GM18505 (cell line): ENCODE measurements around the gene OR7G3.

ENCODE experiments used
- ATAC-seq: cut with Tn5 transposase; IDR thresholded peaks from one replicate; pipeline ENCODE4 v1.9.1; 2021; ENCODE audit not compliant: unreplicated experiment
- POLR2A ChIP-seq: IDR thresholded peaks from 4 replicates; pipeline ENCODE4 v1.6.1; 2011; ENCODE audit warnings: borderline replicate concordance; ENCODE audit not compliant: insufficient read depth, insufficient read length; ENCODE audit errors: extremely low read depth

The OR7G3 gene

DNA sequence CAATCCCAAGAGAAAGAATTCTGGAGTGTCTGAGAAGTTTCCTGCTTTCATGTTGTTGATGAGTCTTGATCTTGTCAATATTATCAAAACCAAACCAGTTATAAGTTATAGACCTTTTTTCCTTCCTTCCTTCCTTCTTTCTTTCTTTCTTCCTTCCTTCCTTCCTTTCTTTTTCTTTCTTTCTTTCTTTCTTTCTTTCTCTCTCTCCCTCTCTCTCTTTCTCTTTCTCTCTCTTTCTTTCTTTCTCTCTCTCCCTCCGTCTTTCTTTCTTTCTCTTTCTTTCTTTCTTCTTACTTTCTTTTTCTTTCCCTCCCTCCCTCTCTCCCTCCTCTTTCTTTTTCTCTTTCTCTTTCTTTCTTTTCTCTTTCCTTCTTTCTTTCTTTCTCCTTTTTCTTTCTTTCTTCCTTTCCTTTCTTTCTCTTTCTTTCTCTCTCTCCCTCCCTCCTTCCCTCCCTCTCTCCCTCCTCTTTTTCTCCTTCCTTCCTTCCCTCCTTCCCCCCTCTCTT is at the start of gene OR7G3:
TSS of gene OR7G3 (minus strand) at position 51 of the 506 bp plus-strand sequence. CDS start at position 51, 0 bp downstream.
- no peak for ATAC-seq
- no peak for TF ChIP-seq POLR2A

DNA sequence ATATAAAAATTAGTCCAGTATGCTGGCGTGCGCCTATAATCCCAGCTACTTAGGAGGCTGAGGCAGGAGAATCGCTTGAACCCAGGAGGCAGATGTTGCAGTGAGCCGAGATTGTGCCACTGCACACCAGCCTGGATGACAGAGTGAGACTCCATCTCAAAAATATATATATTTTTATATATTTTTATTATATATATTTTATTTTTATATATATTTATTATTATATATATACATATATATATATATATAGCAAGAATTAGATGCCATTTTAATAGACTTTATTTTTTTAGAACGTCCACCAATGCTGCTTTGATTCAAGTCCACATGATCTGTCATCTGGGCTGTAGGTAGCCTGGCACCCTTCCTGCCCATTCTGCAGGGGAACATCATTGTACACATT is 48.6 kb upstream of the OR7G3 start:
- no peak for ATAC-seq
- TF ChIP-seq POLR2A: no peak

DNA sequence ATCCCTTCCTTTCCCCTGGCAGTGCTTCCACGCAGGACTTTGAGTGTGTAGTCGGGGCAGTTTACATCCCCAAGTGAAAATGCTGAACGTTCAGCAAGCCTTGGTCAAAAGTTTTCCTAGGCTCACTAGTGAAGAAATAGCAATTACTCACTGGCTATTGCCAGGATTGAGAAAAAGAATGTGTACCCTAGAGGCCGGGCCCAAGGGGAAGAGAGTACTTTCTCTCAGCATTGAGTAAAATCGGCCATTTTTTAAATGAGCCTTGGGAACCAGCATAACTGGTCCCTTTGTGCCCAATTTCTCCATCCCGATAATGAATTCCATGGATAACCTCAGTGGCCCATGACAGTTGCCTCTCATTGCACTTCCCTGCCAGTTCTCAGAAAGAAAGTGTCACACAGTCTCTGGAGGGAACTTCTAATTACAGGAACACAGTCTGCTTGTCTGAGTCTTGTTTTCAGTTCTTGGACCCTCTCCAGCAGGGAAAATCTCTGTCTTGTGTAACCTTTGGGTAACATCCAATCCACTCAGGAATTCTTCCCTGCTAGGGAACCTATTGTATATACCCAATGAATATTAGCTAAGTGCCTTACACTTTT is 44.7 kb upstream of the OR7G3 start:
- ATAC-seq: no peak
- no peak for TF ChIP-seq POLR2A

GRCh38 chr19:9166846-9167245 is 40.1 kb upstream of the OR7G3 start:
- no peak for TF ChIP-seq POLR2A
- ATAC-seq: no peak

- ATAC-seq: no peak
- no peak for TF ChIP-seq POLR2A
Measured at GRCh38 chr19:9165261-9165660, 38.5 kb upstream of the OR7G3 start.

GRCh38 chr19:9161427-9161826 is 34.7 kb upstream of the OR7G3 start:
- no peak for ATAC-seq

DNA sequence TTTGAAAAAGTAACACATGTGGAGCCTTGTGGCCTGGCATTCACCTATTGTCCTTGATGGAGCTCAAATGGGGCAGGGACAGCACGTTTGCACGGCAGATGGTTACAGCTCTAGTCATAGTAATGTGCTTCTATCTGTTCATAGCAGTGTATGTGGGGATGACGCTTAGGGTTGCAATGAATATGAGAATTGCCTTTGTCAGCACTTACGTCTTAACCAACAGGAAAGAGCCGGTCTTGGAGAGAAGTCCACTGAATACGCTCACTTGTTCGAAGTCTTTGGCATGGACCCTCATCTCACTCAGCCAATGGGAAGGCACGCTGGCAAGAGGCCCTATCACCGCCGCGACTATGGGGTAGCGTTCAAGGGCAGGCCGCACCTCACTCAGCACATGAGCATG is 33.1 kb upstream of the OR7G3 start:
- TF ChIP-seq POLR2A: no peak
- ATAC-seq: no peak

More at GRCh38 chr19:9161427-9161826, 34.7 kb upstream of the OR7G3 start:
- TF ChIP-seq POLR2A: no peak

DNA sequence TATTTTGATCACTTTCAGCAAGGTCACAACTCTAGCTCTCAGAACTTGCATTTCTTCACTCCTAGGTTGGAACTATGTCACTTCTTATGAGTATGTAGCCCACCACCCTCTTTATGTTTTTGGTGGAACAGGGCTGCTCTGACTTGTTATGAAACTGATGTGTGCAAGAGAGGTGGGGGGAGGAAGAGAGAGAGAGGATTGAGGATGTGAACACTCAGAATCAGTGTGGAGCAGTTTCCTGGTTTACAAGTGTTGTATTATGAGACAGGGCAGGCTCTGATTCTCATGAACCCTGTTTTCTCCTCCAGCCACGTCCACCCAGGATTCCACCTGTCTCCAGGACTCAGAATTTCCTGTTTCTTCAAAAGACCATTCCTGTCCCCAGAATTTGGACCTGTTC is 29.6 kb upstream of the OR7G3 start:
- ATAC-seq: no peak
- TF ChIP-seq POLR2A: no peak

DNA sequence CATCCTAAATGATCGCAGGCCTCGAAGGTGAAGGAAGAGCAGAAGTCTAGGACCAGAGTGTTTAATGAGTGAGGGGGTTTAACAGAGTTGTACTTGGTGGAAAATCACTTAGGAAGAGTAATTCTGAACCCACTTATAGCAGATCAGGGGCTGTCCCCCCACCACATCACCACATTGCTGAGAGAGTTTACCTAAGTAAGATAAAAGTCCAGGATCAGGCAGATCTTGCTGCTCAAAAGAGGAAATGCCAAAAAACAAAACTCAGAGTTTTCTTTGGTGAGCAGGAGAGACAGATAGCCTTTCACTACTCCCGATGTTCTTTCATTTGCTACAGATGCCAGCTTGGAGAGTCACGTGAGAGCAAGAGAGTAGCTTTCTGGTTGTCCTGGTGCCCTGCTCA is 28.8 kb upstream of the OR7G3 start:
- ATAC-seq: no peak
- no peak for TF ChIP-seq POLR2A

GRCh38 chr19:9151367-9151766 is 24.6 kb upstream of the OR7G3 start:
- no peak for ATAC-seq
- no peak for TF ChIP-seq POLR2A

- TF ChIP-seq POLR2A: no peak
- no peak for ATAC-seq
Measured at GRCh38 chr19:9150650-9151049, 23.9 kb upstream of the OR7G3 start.

- no peak for ATAC-seq
- TF ChIP-seq POLR2A: no peak
Measured at GRCh38 chr19:9149997-9150396, 23.2 kb upstream of the OR7G3 start.

DNA sequence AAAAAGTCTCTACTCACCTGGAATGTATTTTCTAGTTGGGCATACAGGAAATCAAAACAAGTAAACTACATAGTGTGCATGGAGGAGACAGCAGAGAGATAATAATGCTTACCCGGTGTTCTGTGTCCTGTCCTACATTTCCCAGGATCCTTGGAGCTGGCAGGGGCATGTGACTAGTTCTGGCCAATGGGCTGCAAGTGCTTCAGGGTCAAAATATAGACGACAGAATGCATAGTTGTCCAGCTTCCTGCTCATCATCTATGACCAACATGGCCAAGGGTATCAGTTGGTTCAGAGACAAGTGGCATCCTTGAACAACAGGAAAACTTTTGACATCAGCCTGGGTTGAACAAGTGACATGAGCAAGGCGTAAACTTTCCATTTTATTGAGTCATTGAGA is 21.9 kb upstream of the OR7G3 start:
- no peak for TF ChIP-seq POLR2A
- no peak for ATAC-seq

GRCh38 chr19:9146882-9147281 is 20.1 kb upstream of the OR7G3 start:
- no peak for ATAC-seq
- TF ChIP-seq POLR2A: no peak

GRCh38 chr19:9144920-9145319 is 18.2 kb upstream of the OR7G3 start:
- ATAC-seq: no peak
- no peak for TF ChIP-seq POLR2A
